T-helper 1 cell treated with Interleukin-12 subunit alpha and Interleukin-12 subunit beta and Interleukin-4 antibody, amounts not matched to agents 30 μg/mL and 1 μg/mL, for 36 hours (primary cell): ENCODE data around the gene SSH2.

Source experiments
- H3K27ac Mint-ChIP-seq: one replicate; pipeline ENCODE4 v1.8.0; 2021; ENCODE audit warnings: mild to moderate bottlenecking, mixed read lengths
- H3K27me3 Mint-ChIP-seq: one replicate; pipeline ENCODE4 v1.8.0; 2021; ENCODE audit warnings: low read depth, mixed read lengths
- H3K36me3 Mint-ChIP-seq: one replicate; pipeline ENCODE4 v1.8.0; 2021; ENCODE audit warnings: low read depth, mixed read lengths
- H3K4me1 Mint-ChIP-seq: one replicate; pipeline ENCODE4 v1.8.0; 2021; ENCODE audit warnings: low read depth, mixed read lengths
- H3K4me3 Mint-ChIP-seq: one replicate; pipeline ENCODE4 v1.8.0; 2021; ENCODE audit warnings: mild to moderate bottlenecking, moderate library complexity, mixed read lengths
- H3K9me3 Mint-ChIP-seq: one replicate; pipeline ENCODE4 v1.8.0; 2021; ENCODE audit warnings: mixed read lengths

The SSH2 gene

DNA sequence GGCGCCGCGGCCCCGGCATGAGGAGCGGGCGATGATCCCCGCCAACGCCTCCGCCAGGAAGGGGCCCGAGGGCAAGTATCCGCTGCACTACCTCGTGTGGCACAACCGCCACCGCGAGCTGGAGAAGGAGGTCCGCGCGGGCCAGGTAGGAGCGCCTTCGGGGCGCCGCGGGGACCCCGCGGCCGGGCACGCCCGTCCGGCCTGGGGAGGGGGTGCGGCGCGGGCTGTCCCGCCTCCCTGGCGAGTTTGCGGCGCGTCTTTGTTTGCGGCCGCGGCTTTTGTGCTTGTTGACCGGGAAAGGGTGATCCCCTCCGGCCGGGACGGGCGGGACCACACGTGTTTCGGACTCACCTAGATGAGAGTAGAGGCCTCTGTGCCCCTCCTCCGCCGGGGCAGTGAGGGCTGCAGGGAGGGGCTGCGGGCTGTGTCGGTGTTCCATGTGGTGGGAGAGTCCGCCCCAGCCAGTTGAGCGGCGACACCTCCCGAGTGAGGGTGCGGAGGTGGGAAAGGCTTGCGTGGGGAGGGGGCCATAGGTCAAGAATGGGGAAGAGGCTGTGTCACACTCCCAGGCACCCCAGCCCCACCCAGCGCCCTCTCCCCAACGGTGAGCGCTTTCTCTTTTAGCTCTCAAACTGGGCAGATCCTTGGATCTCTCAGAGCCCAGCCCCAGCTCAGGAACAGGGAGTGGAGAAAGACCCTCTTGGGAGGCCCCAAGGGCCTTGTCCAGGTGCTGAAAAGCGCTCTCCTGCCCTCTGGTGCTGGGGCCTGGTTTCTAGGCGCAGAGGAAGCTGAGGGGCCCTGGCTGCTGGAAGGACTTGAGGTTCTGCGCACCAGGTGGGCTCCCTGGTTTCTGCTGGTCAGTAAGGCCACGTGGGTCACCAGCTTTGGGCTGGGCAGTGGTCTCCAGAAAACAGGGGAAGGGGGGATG is 336.2 kb downstream of the SSH2 start:
- Mint-ChIP-seq H3K4me3 (peak overlapping the region; percentile 73), H3K9me3 (no peaks in the 10 kb centered on the region), H3K36me3 (no peaks in the 10 kb centered on the region), H3K27me3 (no peaks in the 10 kb centered on the region), H3K27ac (no peak overlapping the region), H3K4me1 (peaks cover 26% of the 10 kb centered on the region)

GRCh38 chr17:29592850-29593551 is 337.0 kb downstream of the SSH2 start, which contains the start of gene ANKRD13B:
Gene ANKRD13B (plus strand): TSS chr17:29593132. CDS start chr17:29593622, 490 bp downstream.
- no peaks in the 10 kb centered on the region for H3K36me3 Mint-ChIP-seq
- no peaks in the 10 kb centered on the region for H3K27me3 Mint-ChIP-seq
- no peaks in the 10 kb centered on the region for H3K9me3 Mint-ChIP-seq
- peaks cover 29% of the 10 kb centered on the region for H3K4me1 Mint-ChIP-seq
- H3K27ac Mint-ChIP-seq = no peak within 1 kb of the TSS
- H3K4me3 Mint-ChIP-seq = peak within 1 kb of the TSS; percentile 73

GRCh38 chr17:29591737-29592608 is 338.1 kb downstream of the SSH2 start:
- peaks cover 38% of the 10 kb centered on the region for H3K4me1 Mint-ChIP-seq

GRCh38 chr17:29591146-29591736 is 338.8 kb downstream of the SSH2 start:
- H3K4me3 Mint-ChIP-seq = peak overlapping the region; percentile 66
- H3K36me3 Mint-ChIP-seq = no peaks in the 10 kb centered on the region
- H3K27ac Mint-ChIP-seq = peak overlapping the region; percentile 62
- no peaks in the 10 kb centered on the region for H3K27me3 Mint-ChIP-seq
- no peaks in the 10 kb centered on the region for H3K9me3 Mint-ChIP-seq
- peaks cover 43% of the 10 kb centered on the region for H3K4me1 Mint-ChIP-seq

More at GRCh38 chr17:29591737-29592608, 338.1 kb downstream of the SSH2 start:
- Mint-ChIP-seq H3K4me3 (peak overlapping the region; percentile 66), H3K9me3 (no peaks in the 10 kb centered on the region), H3K27ac (no peak overlapping the region), H3K27me3 (no peaks in the 10 kb centered on the region), H3K36me3 (no peaks in the 10 kb centered on the region)

DNA sequence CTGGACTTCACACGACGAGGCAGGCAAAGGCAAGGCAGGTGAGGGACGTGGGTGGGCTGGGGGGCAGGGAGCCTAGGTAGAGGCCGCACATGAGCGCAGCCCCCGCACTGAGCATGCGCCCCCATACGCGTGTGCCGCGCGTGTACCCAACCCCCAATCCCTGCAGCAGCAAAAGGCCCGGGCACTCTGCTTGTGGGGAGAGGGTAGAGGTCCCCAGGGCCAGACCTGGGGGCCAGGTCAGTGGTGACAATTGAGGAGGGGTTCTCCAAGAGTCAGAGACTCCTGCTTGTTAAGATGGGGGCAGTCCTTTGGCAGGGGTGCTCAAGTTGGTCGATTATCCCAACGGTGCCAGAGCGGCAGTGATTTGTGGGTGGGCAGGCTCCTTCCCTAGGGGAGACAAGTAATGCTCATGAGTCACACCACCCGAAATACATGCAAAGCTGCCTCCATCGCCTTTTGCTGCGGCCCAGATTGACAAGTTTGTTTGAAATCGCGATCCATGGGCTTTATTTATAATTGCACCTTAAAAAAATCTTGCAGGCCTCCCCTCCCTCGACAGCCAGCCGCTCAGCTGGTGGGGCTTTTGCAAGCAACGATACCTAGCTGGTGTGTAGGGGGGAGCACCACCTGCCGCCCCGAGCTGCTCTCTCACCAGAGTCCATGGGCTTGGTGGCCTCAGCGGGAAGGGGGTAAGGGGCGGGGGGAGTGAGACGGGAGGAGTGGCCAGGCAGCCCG is 339.4 kb downstream of the SSH2 start:
- Mint-ChIP-seq H3K36me3 (no peaks in the 10 kb centered on the region), H3K9me3 (no peaks in the 10 kb centered on the region), H3K27ac (no peak overlapping the region), H3K4me1 (peaks cover 48% of the 10 kb centered on the region), H3K4me3 (peak overlapping the region; percentile 85), H3K27me3 (no peaks in the 10 kb centered on the region)

GRCh38 chr17:29589524-29590410 is 340.3 kb downstream of the SSH2 start, which contains the start of gene GIT1:
Gene GIT1 (minus strand): TSS chr17:29589648. CDS start chr17:29589378, 270 bp downstream.
- peaks cover 52% of the 10 kb centered on the region for H3K4me1 Mint-ChIP-seq
- H3K36me3 Mint-ChIP-seq = no peaks in the 10 kb centered on the region
- H3K27ac Mint-ChIP-seq = peak within 1 kb of the TSS; percentile 88

DNA sequence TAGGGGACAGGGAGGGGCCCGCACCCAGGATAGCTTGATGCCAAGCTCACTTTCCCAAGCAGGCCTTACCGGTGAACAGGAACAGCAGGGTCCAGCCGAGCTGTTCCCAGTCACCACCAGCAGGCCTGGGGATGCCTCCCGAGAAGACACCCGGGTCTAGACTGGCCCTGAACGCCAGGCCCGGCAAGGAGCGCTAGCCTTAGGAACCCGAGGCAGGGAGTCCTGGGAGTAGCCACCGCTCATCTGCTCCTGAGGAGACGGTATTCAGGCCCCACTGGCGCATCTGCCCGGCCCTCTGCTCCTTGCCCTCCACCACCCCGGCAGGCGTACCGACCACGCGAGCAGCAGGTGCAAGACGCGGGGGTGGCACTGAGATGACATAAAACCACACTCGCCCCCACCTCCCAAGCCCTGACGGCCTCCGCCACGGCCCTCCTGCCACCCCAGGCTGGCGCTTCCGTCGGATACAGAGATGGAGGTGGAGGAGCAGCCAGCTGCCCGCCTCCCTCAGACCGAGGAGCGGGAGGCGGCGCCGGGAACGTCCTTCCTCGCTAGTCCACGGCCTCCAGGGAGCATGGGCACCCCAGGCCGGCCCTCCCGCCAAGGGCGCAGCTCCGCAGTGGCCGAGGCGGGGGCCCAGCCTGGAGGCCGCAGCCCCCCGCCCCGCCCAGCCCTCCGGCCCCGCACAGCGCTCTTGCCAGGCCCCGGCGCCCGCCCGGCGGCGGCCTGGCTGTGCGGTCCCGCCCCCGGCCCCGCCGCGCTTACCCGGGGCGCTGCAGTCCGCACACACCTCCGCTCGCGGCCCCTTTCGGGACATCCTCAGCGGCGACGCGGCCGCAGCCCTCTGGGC is 341.2 kb downstream of the SSH2 start:
- Mint-ChIP-seq H3K36me3 (no peaks in the 10 kb centered on the region), H3K4me1 (peaks cover 55% of the 10 kb centered on the region), H3K27ac (no peak overlapping the region), H3K27me3 (no peaks in the 10 kb centered on the region), H3K9me3 (no peaks in the 10 kb centered on the region), H3K4me3 (peak overlapping the region; percentile 88)

More at GRCh38 chr17:29589524-29590410, 340.3 kb downstream of the SSH2 start, which contains the start of gene GIT1:
- H3K9me3 Mint-ChIP-seq = no peaks in the 10 kb centered on the region
- H3K4me3 Mint-ChIP-seq = peak within 1 kb of the TSS; percentile 88
- H3K27me3 Mint-ChIP-seq = no peaks in the 10 kb centered on the region

GRCh38 chr17:29588017-29588561 is 341.9 kb downstream of the SSH2 start:
- Mint-ChIP-seq H3K27ac (peak overlapping the region; percentile 83), H3K4me3 (peak overlapping the region; percentile 88), H3K36me3 (no peaks in the 10 kb centered on the region), H3K9me3 (no peaks in the 10 kb centered on the region), H3K4me1 (peaks cover 55% of the 10 kb centered on the region), H3K27me3 (no peaks in the 10 kb centered on the region)

DNA sequence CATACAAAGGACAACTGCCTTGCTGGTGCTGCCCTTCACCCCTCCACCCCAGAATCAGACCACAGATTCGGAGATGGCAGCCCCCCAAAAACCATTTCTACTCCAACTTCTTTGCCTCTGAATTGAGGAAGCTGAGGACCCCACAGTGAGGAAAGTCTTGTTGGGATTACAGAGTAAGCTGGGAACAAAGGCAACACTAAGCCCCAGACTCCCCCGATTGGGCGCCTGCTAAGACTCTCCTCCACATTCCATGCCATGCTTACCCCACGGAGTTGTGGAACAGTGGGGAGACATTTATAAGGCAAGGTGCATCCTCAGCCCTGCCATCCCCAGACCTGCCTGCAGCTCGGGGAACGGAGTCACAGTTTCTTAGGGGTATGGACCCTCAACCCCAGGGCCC is 342.4 kb downstream of the SSH2 start:
- Mint-ChIP-seq H3K4me1 (peaks cover 54% of the 10 kb centered on the region), H3K36me3 (no peaks in the 10 kb centered on the region), H3K27me3 (no peaks in the 10 kb centered on the region), H3K4me3 (peak overlapping the region; percentile 88), H3K27ac (no peak overlapping the region), H3K9me3 (no peaks in the 10 kb centered on the region)

DNA sequence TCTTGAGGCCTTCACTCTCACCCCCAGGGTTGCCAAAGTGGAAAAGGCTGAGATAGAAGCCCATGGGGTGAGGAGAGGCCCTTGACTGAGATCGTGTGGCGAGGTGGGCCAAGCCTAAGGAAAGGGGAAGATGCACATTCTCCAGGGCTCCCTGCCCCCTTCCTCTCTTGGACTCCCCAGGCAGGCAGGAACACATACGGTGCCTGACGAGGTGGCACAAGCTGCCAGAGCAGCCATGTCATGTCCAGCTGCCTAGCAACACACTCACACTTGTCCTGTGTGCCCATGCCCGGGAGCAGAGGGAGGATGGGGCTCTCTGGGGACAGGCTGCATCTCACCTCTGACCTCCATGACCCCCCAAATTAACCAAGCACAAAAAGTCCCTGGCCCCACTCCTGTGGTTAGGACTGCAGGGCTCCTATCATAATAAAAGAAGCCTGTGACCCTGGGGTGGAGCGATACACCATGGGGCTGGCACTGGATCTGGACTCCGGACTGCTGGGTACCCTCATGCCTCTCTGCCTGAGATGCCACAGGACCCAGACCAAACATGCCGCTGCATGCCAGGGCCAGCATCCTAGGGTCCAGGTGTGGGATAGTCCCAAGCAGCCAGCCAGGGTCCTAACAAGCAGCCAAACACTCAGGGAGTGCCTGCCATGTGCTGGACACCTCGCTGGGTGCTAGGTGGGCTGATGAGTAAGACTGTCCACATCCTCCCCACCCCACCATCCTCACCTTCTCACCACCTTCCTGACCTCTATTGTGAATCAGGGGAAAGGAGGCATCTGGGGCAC is 343.2 kb downstream of the SSH2 start:
- H3K27me3 Mint-ChIP-seq = no peaks in the 10 kb centered on the region
- peaks cover 51% of the 10 kb centered on the region for H3K4me1 Mint-ChIP-seq
- H3K4me3 Mint-ChIP-seq = peak overlapping the region; percentile 88
- peaks cover 5% of the 10 kb centered on the region for H3K36me3 Mint-ChIP-seq
- no peak overlapping the region for H3K27ac Mint-ChIP-seq
- no peaks in the 10 kb centered on the region for H3K9me3 Mint-ChIP-seq

DNA sequence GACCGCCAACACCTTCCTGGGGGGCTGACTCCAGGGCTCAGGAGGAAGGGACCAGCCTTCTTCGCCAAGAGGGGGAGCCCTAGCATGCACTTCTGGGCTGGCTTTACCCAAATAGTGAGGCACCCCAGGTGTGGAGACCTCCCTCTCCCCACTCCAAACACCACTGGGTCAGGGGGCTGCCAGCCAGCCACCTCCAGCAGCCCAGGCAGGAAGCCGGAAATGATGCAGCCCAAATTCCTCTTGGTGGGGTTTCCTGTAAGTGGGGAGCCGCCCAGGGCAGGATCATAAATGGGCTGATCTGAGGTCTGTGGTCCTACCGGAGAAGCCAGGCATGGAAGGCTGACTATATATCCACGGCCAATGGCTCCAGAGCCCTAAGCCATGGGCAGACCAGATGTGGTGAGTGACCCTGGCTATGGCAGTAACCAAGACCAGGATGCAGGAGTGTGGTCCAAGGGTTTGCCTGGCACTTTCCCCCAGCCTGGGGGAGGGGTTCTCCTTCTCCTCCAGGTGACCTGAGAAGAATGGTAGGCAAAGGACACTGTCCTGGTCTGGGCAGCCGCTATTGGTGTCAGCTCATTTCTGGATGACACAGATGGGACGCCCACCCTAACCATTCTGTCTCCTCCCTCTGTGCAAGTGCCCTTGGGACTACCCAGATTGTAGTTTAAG is 344.8 kb downstream of the SSH2 start:
- Mint-ChIP-seq H3K36me3 (peaks cover 9% of the 10 kb centered on the region), H3K4me1 (peaks cover 45% of the 10 kb centered on the region), H3K27me3 (no peaks in the 10 kb centered on the region), H3K27ac (peak overlapping the region; percentile 45), H3K4me3 (peak overlapping the region; percentile 40), H3K9me3 (no peaks in the 10 kb centered on the region)
